Liver (tissue), 9 donors: Measurements from ENCODE around the gene LHX3. TPM values are rescaled to one million over a fixed set of nuclear protein-coding genes. Genes with fewer than 3 reads are reported as not detected.

Experiments used
- DNase-seq: peaks from one replicate; pipeline ENCODE4 v3.0.0-alpha.2; 2017; ENCODE audit warnings: low spot score
- H3K27ac ChIP-seq, 2 donors: one replicate each; pipeline ENCODE4 v1.7.0; 2013; ENCODE audit warnings: inconsistent platforms in 2 of 2, low read length in 2 of 2, control low read depth in 1 of 2, low read depth in 1 of 2, mild to moderate bottlenecking in 1 of 2
- H3K27me3 ChIP-seq, 4 donors: one replicate each; pipeline versions ENCODE4 v1.6.1 to v1.7.0; 2013; ENCODE audit warnings: low read length in 3 of 4, inconsistent platforms in 1 of 4, mild to moderate bottlenecking in 1 of 4, moderate library complexity in 1 of 4; ENCODE audit not compliant: control insufficient read depth in 4 of 4, insufficient read depth in 4 of 4
- H3K36me3 ChIP-seq, 4 donors: one replicate each; pipeline versions ENCODE4 v1.6.1 to v1.7.0; 2013; ENCODE audit warnings: low read length in 3 of 4, mild to moderate bottlenecking in 3 of 4, low read depth in 1 of 4, moderate library complexity in 1 of 4; ENCODE audit not compliant: control insufficient read depth in 4 of 4, insufficient read depth in 3 of 4
- H3K4me1 ChIP-seq, 4 donors: one replicate each; pipeline versions ENCODE4 v1.6.1 to v1.7.0; 2013; ENCODE audit warnings: low read length in 3 of 4, mild to moderate bottlenecking in 3 of 4, moderate library complexity in 1 of 4; ENCODE audit not compliant: control insufficient read depth in 4 of 4, insufficient read depth in 4 of 4
- H3K4me3 ChIP-seq, 3 donors: one replicate each; pipeline versions ENCODE4 v1.6.1 to v1.7.0; 2013; ENCODE audit warnings: low read length in 3 of 3, control low read depth in 1 of 3, low read depth in 1 of 3, mild to moderate bottlenecking in 1 of 3
- H3K9ac ChIP-seq, 2 donors: one replicate each; pipeline ENCODE4 v1.7.0; 2013; ENCODE audit warnings: low read length in 2 of 2, mild to moderate bottlenecking in 2 of 2, moderate library complexity in 2 of 2, control low read depth in 1 of 2, low read depth in 1 of 2
- H3K9me3 ChIP-seq, 4 donors: one replicate each; pipeline versions ENCODE4 v1.6.1 to v1.7.0; 2013; ENCODE audit warnings: low read length in 3 of 4; ENCODE audit not compliant: control insufficient read depth in 4 of 4
- EGR1 ChIP-seq, 2 donors: IDR thresholded peaks; 2 replicates each; pipeline ENCODE4 v1.6.1; 2016 to 2018; ENCODE audit warnings: antibody characterized with exemption in 2 of 2, low read depth in 2 of 2
- FOXA1 ChIP-seq: IDR thresholded peaks from 2 replicates; pipeline ENCODE4 v1.6.1; 2016; ENCODE audit warnings: antibody characterized with exemption
- GABPA ChIP-seq, 2 donors: IDR thresholded peaks in 1 of 2; conservative IDR thresholded peaks in 1 of 2; 2 replicates each; pipeline ENCODE4 v1.6.1; 2016; ENCODE audit warnings: antibody characterized with exemption in 2 of 2, mild to moderate bottlenecking in 1 of 2, moderate library complexity in 1 of 2
- HNF4A ChIP-seq, 2 donors: conservative IDR thresholded peaks; 2 replicates each; pipeline ENCODE4 v1.6.1; 2016; ENCODE audit warnings: antibody characterized with exemption in 2 of 2, mild to moderate bottlenecking in 2 of 2
- HNF4G ChIP-seq: IDR thresholded peaks from 2 replicates; pipeline ENCODE4 v1.6.1; 2016; ENCODE audit warnings: antibody characterized with exemption
- JUND ChIP-seq, 2 donors: IDR thresholded peaks; 2 replicates each; pipeline ENCODE4 v1.6.1; 2016; ENCODE audit warnings: antibody characterized with exemption in 2 of 2
- MAX ChIP-seq: IDR thresholded peaks from 2 replicates; pipeline ENCODE4 v1.6.1; 2016; ENCODE audit warnings: antibody characterized with exemption
- NR2F2 ChIP-seq: IDR thresholded peaks from 2 replicates; pipeline ENCODE4 v1.6.1; 2016; ENCODE audit warnings: antibody characterized with exemption
- RAD21 ChIP-seq, 2 donors: IDR thresholded peaks; 2 replicates each; pipeline ENCODE4 v1.6.1; 2016; ENCODE audit warnings: antibody characterized with exemption in 2 of 2, mild to moderate bottlenecking in 2 of 2
- RXRA ChIP-seq, 2 donors: IDR thresholded peaks; 2 replicates each; pipeline ENCODE4 v1.6.1; 2017 to 2018; ENCODE audit warnings: antibody characterized with exemption in 2 of 2, mild to moderate bottlenecking in 1 of 2
- SP1 ChIP-seq: IDR thresholded peaks from 2 replicates; pipeline ENCODE4 v1.6.1; 2018; ENCODE audit warnings: antibody characterized with exemption, mild to moderate bottlenecking
- TAF1 ChIP-seq: conservative IDR thresholded peaks from 2 replicates; pipeline ENCODE4 v1.6.1; 2016; ENCODE audit warnings: antibody characterized with exemption, mild to moderate bottlenecking
- ZBTB33 ChIP-seq: IDR thresholded peaks from 2 replicates; pipeline ENCODE4 v1.6.1; 2016; ENCODE audit warnings: antibody characterized with exemption
- WGBS: extraction: QIAGEN DNeasy Blood & Tissue Kit; methylation state at CpG from one replicate; pipeline ENCODE4 v1.1.7; 2013; 5-methylcytosine and 5-hydroxymethylcytosine counted together
- polyA plus RNA-seq, 2 donors: library from polyadenylated mRNA; stranded (reverse) in 1 of 2; unstranded in 1 of 2; fragments of 200-250 nt in 1 of 2; fragments of >200 nt in 1 of 2; fragmentation: Nextera tagmentation in 1 of 2; extraction: Ambion mirVana in 1 of 2; gene quantifications; one replicate each; pipeline versions ENCODE4 v1.2.1 to v1.2.3, GENCODE V29; 2013 to 2015
- total RNA-seq, 2 donors: library from RNA; depleted of rRNA; stranded (reverse); fragments of >200 nt; gene quantifications; one replicate each; pipeline ENCODE4 v1.2.3, GENCODE V29; 2014
- TF ChIP-seq, protein P1 (sequence below): fragments of 150-350 bp; IDR thresholded peaks from 2 replicates; pipeline ENCODE4 v1.5.1; 2017; ENCODE audit warnings: improper control_type of control experiment, low read depth, low read length; ENCODE audit not compliant: missing input control
- TF ChIP-seq, protein P2 (sequence below): IDR thresholded peaks from 2 replicates; pipeline ENCODE4 v1.6.1; 2016; ENCODE audit warnings: antibody characterized with exemption, mild to moderate bottlenecking
- donor health status: healthy.
- donor health status: healthy.
- donor health status: healthy.
- donor health status: healthy.
- donor health status: healthy.

LHX3 gene
- total and polyA plus RNA-seq, 4 donors, result not detected

DNA sequence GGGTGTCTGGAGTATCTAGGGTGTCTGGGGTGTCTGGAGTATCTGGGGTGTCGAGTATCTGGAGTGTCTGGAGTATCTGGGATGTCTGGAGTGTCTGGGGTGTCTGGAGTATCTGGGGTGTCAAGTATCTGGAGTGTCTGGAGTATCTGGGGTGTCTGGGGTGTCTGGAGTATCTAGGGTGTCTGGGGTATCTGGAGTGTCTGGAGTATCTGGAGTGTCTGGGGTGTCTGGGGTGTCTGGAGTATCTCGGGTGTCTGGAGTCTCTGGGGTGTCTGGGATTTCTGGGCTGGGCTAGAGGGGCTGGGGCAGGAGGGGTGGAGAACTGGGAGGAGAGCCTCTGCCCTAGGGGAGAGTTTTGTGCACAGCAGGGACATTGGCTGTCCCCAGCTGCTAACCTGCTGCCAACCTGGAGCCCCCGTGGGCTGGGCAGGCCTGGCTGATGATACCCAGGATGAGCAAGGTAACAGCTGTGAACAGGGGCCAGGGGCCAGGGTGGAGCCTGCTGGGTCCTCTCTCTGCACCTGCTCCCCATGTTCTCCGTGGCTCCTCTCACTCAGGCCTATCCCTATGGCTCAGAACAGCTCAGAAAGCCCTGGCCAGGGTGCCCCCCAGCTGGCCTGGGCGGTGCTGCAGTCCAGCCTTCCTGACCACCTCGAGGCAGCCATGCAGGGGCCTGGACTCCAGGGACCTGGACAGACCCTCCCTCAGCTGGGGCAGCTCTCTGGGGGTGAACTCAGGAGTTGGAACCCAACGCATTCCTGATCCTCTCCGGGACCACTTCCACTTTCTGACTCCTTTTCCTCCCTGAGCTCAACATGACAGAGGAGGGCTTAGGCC is 29.9 kb downstream of the LHX3 start:
- Histone ChIP-seq H3K9me3 (no peaks in the 10 kb centered on the region), H3K27ac (no peak overlapping the region), H3K36me3 (no peaks in the 10 kb centered on the region), H3K27me3 (peaks cover 0 to 2% (median 0%) of the 10 kb centered on the region in 4 donors), H3K4me3 (no peak overlapping the region), H3K4me1 (no peaks in the 10 kb centered on the region), H3K9ac (no peak overlapping the region)
- no peak for TF ChIP-seq RAD21 (IDR thresholded peaks at IDR 0.05)
- TF ChIP-seq, protein P1, sequence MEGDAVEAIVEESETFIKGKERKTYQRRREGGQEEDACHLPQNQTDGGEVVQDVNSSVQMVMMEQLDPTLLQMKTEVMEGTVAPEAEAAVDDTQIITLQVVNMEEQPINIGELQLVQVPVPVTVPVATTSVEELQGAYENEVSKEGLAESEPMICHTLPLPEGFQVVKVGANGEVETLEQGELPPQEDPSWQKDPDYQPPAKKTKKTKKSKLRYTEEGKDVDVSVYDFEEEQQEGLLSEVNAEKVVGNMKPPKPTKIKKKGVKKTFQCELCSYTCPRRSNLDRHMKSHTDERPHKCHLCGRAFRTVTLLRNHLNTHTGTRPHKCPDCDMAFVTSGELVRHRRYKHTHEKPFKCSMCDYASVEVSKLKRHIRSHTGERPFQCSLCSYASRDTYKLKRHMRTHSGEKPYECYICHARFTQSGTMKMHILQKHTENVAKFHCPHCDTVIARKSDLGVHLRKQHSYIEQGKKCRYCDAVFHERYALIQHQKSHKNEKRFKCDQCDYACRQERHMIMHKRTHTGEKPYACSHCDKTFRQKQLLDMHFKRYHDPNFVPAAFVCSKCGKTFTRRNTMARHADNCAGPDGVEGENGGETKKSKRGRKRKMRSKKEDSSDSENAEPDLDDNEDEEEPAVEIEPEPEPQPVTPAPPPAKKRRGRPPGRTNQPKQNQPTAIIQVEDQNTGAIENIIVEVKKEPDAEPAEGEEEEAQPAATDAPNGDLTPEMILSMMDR, result no peak
- no peak for TF ChIP-seq SP1
- TF ChIP-seq MAX, result no peak
- TF ChIP-seq, protein P2, sequence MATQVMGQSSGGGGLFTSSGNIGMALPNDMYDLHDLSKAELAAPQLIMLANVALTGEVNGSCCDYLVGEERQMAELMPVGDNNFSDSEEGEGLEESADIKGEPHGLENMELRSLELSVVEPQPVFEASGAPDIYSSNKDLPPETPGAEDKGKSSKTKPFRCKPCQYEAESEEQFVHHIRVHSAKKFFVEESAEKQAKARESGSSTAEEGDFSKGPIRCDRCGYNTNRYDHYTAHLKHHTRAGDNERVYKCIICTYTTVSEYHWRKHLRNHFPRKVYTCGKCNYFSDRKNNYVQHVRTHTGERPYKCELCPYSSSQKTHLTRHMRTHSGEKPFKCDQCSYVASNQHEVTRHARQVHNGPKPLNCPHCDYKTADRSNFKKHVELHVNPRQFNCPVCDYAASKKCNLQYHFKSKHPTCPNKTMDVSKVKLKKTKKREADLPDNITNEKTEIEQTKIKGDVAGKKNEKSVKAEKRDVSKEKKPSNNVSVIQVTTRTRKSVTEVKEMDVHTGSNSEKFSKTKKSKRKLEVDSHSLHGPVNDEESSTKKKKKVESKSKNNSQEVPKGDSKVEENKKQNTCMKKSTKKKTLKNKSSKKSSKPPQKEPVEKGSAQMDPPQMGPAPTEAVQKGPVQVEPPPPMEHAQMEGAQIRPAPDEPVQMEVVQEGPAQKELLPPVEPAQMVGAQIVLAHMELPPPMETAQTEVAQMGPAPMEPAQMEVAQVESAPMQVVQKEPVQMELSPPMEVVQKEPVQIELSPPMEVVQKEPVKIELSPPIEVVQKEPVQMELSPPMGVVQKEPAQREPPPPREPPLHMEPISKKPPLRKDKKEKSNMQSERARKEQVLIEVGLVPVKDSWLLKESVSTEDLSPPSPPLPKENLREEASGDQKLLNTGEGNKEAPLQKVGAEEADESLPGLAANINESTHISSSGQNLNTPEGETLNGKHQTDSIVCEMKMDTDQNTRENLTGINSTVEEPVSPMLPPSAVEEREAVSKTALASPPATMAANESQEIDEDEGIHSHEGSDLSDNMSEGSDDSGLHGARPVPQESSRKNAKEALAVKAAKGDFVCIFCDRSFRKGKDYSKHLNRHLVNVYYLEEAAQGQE, result no peak
- no peak for TF ChIP-seq TAF1
- no peak for TF ChIP-seq HNF4A (conservative IDR thresholded peaks at IDR 0.05)
- no peak for TF ChIP-seq NR2F2
- no peak for TF ChIP-seq ZBTB33
- no peak for TF ChIP-seq GABPA (IDR thresholded peaks at IDR 0.05 in 1 of 2, conservative IDR thresholded peaks at IDR 0.05 in 1 of 2)
- TF ChIP-seq EGR1 (IDR thresholded peaks at IDR 0.05; ENCODE audit: low read depth in 2 of 2), result no peak
- no peak for TF ChIP-seq RXRA (IDR thresholded peaks at IDR 0.05)
- TF ChIP-seq JUND (IDR thresholded peaks at IDR 0.05), result no peak
- TF ChIP-seq FOXA1, result no peak
- TF ChIP-seq HNF4G, result no peak
- 73% methylated on average over 8 of the region's 8 CpGs for WGBS
- no peak for DNase-seq
